ENCODE data around the gene TSTD2. TPM values are rescaled to one million over a fixed set of nuclear protein-coding genes. Genes with fewer than 3 reads are reported as not detected.
A peak's percentile ranks its signal among the peaks of the same experiment; 100 is the strongest.
"Not testable (repeated sequence)": the region's sequence is repeated elsewhere in the genome, so short reads cannot be mapped to it uniquely, and the experiment has no call there.

TSTD2 gene
- total RNA-seq, 2 experiments from 2014 or later = 10.3 to 13.4 TPM

GRCh38 chr9:97601228-97601898 lies 31.8 kb downstream of the TSTD2 start:
- intact Hi-C loops (cut with micrococcal nuclease) = no loop called here
- Mint-ChIP-seq H3K36me3 (peaks cover 16% of the 10 kb centered on the region), H3K4me1 (ENCODE audit: low read depth) (peaks cover 6% of the 10 kb centered on the region), H3K27me3 (no peaks in the 10 kb centered on the region), H3K4me3 (no peak overlapping the region), H3K27ac (no peak overlapping the region), H3K9me3 (no peaks in the 10 kb centered on the region)
- ChIA-PET CTCF (interaction anchor here (1.5 to 10.1 kb wide), 3 partner anchors 14 to 190 kb away, joined by 3 to 225 read pairs (median 3); no protein-coding TSS in a partner anchor), POLR2A (no interaction called here)
- DNase-seq = no peak

- Mint-ChIP-seq H3K27me3 (no peaks in the 10 kb centered on the region), H3K27ac (no peak overlapping the region), H3K36me3 (peaks cover 11% of the 10 kb centered on the region), H3K4me3 (no peak overlapping the region), H3K4me1 (ENCODE audit: low read depth) (peaks cover 6% of the 10 kb centered on the region), H3K9me3 (no peaks in the 10 kb centered on the region)
- intact Hi-C loops (cut with micrococcal nuclease) = no loop called here
- no peak for DNase-seq
- ChIA-PET CTCF (interaction anchor here (1.5 to 10.1 kb wide), 4 partner anchors 15 to 743 kb away, joined by 3 to 225 read pairs (median 12); no protein-coding TSS in a partner anchor), POLR2A (no interaction called here)
Observed at GRCh38 chr9:97600531-97601227, 32.5 kb downstream of the TSTD2 start.

GRCh38 chr9:97599314-97599846 lies 33.8 kb downstream of the TSTD2 start:
- H3K27me3 Mint-ChIP-seq = no peaks in the 10 kb centered on the region
- no peak overlapping the region for H3K27ac Mint-ChIP-seq
- peaks cover 6% of the 10 kb centered on the region for H3K4me1 Mint-ChIP-seq (ENCODE audit: low read depth)
- peaks cover 8% of the 10 kb centered on the region for H3K36me3 Mint-ChIP-seq
- ChIA-PET POLR2A (no interaction called here), CTCF (interaction anchor here (0.7 to 10.1 kb wide), 54 partner anchors 9 to 745 kb away, joined by 3 to 225 read pairs (median 6); partner anchors contain the start of genes NCBP1, TDRD7, TMOD1 and TSTD2)
- no peaks in the 10 kb centered on the region for H3K9me3 Mint-ChIP-seq
- intact Hi-C loops (cut with micrococcal nuclease) = loop anchor here (2.0 to 10.0 kb wide), 3 partner anchors 95 to 743 kb away; partner anchors contain the start of gene TMOD1
- DNase-seq = no peak
- H3K4me3 Mint-ChIP-seq = no peak overlapping the region

GRCh38 chr9:97598461-97599288 lies 34.5 kb downstream of the TSTD2 start:
- DNase-seq = peak; percentile 77
- peaks cover 8% of the 10 kb centered on the region for H3K36me3 Mint-ChIP-seq
- peaks cover 6% of the 10 kb centered on the region for H3K4me1 Mint-ChIP-seq (ENCODE audit: low read depth)
- no peak overlapping the region for H3K27ac Mint-ChIP-seq
- ChIA-PET POLR2A (interaction anchor here (0.8 kb wide), 1 partner anchor 129 kb away, joined by 3 read pairs; no protein-coding TSS in a partner anchor), CTCF (interaction anchor here (0.6 to 10.1 kb wide), 66 partner anchors 8 to 744 kb away, joined by 3 to 225 read pairs (median 5); partner anchors contain the start of genes NCBP1, TDRD7, TMOD1 and TSTD2)
- H3K9me3 Mint-ChIP-seq = no peaks in the 10 kb centered on the region
- intact Hi-C loops (cut with micrococcal nuclease) = loop anchor here (1.0 to 10.0 kb wide), 5 partner anchors 94 to 742 kb away; partner anchors contain the start of genes TDRD7 and TMOD1
- no peak overlapping the region for H3K4me3 Mint-ChIP-seq
- H3K27me3 Mint-ChIP-seq = no peaks in the 10 kb centered on the region

GRCh38 chr9:97596906-97597305 lies 36.3 kb downstream of the TSTD2 start:
- Mint-ChIP-seq H3K27me3 (no peaks in the 10 kb centered on the region), H3K4me3 (no peak overlapping the region), H3K4me1 (ENCODE audit: low read depth) (peaks cover 6% of the 10 kb centered on the region), H3K27ac (no peak overlapping the region), H3K9me3 (no peaks in the 10 kb centered on the region), H3K36me3 (peaks cover 2% of the 10 kb centered on the region)
- intact Hi-C loops (cut with micrococcal nuclease) = loop anchor here (5.0 to 10.0 kb wide), 2 partner anchors 92 to 210 kb away; partner anchors contain the start of gene TMOD1
- ChIA-PET POLR2A (no interaction called here), CTCF (interaction anchor here (1.9 to 10.1 kb wide), 5 partner anchors 18 to 740 kb away, joined by 4 to 225 read pairs (median 64); partner anchors contain the start of gene TDRD7)
- no peak for DNase-seq

GRCh38 chr9:97594381-97594921 lies 38.7 kb downstream of the TSTD2 start:
- DNase-seq = no peak
- intact Hi-C loops (cut with micrococcal nuclease) = loop anchor here (10.0 kb wide), 1 partner anchor 90 kb away; the partner anchor contains the start of gene TMOD1
- POLR2A ChIA-PET = no interaction called here
- Mint-ChIP-seq H3K4me1 (ENCODE audit: low read depth) (peaks cover 6% of the 10 kb centered on the region), H3K9me3 (no peaks in the 10 kb centered on the region), H3K36me3 (peaks cover 2% of the 10 kb centered on the region), H3K27ac (no peak overlapping the region), H3K4me3 (no peak overlapping the region), H3K27me3 (peaks cover 3% of the 10 kb centered on the region)
- CTCF ChIA-PET = interaction anchor here (0.9 to 10.1 kb wide), 3 partner anchors 21 to 126 kb away, joined by 3 to 225 read pairs (median 12); no protein-coding TSS in a partner anchor

GRCh38 chr9:97593960-97594359 lies 39.2 kb downstream of the TSTD2 start:
- DNase-seq = no peak
- Mint-ChIP-seq H3K27ac (no peak overlapping the region), H3K9me3 (no peaks in the 10 kb centered on the region), H3K4me3 (no peak overlapping the region), H3K27me3 (peaks cover 3% of the 10 kb centered on the region), H3K4me1 (ENCODE audit: low read depth) (peaks cover 6% of the 10 kb centered on the region), H3K36me3 (peaks cover 2% of the 10 kb centered on the region)
- intact Hi-C loops (cut with micrococcal nuclease) = loop anchor here (10.0 kb wide), 1 partner anchor 89 kb away; the partner anchor contains the start of gene TMOD1
- POLR2A ChIA-PET = no interaction called here
- CTCF ChIA-PET = interaction anchor here (0.9 to 10.1 kb wide), 3 partner anchors 22 to 125 kb away, joined by 3 to 225 read pairs (median 12); no protein-coding TSS in a partner anchor

GRCh38 chr9:97592126-97592525 lies 41.0 kb downstream of the TSTD2 start:
- H3K36me3 Mint-ChIP-seq = peaks cover 5% of the 10 kb centered on the region
- no peaks in the 10 kb centered on the region for H3K4me1 Mint-ChIP-seq (ENCODE audit: low read depth)
- ChIA-PET POLR2A (no interaction called here), CTCF (no interaction called here)
- no peak for DNase-seq
- H3K4me3 Mint-ChIP-seq = no peak overlapping the region
- H3K9me3 Mint-ChIP-seq = peaks cover 2% of the 10 kb centered on the region
- H3K27ac Mint-ChIP-seq = no peak overlapping the region
- intact Hi-C loops (cut with micrococcal nuclease) = loop anchor here (10.0 kb wide), 1 partner anchor 87 kb away; the partner anchor contains the start of gene TMOD1
- H3K27me3 Mint-ChIP-seq = peaks cover 9% of the 10 kb centered on the region

- ChIA-PET CTCF (no interaction called here), POLR2A (no interaction called here)
- no peak for DNase-seq
- Mint-ChIP-seq H3K27me3 (peaks cover 9% of the 10 kb centered on the region), H3K9me3 (peaks cover 7% of the 10 kb centered on the region), H3K4me3 (no peak overlapping the region), H3K4me1 (ENCODE audit: low read depth) (no peaks in the 10 kb centered on the region), H3K36me3 (peaks cover 7% of the 10 kb centered on the region), H3K27ac (no peak overlapping the region)
- intact Hi-C loops (cut with micrococcal nuclease) = loop anchor here (10.0 kb wide), 1 partner anchor 87 kb away; the partner anchor contains the start of gene TMOD1
Observed at GRCh38 chr9:97591535-97591934, 41.6 kb downstream of the TSTD2 start.

- H3K27ac Mint-ChIP-seq; H3K4me3 Mint-ChIP-seq; H3K36me3 Mint-ChIP-seq; H3K4me1 Mint-ChIP-seq (ENCODE audit: low read depth); H3K27me3 Mint-ChIP-seq; POLR2A ChIA-PET; intact Hi-C loops (cut with micrococcal nuclease); DNase-seq; H3K9me3 Mint-ChIP-seq: not testable (repeated sequence)
- CTCF ChIA-PET = interaction anchor here (1.6 kb wide), 1 partner anchor 12 kb away, joined by 8 read pairs; no protein-coding TSS in a partner anchor
Observed at GRCh38 chr9:97586909-97587308, 46.3 kb downstream of the TSTD2 start.

GRCh38 chr9:97584778-97585177 lies 48.4 kb downstream of the TSTD2 start:
- H3K4me3 Mint-ChIP-seq; H3K9me3 Mint-ChIP-seq; H3K27me3 Mint-ChIP-seq; CTCF ChIA-PET; DNase-seq; H3K27ac Mint-ChIP-seq; H3K4me1 Mint-ChIP-seq (ENCODE audit: low read depth); H3K36me3 Mint-ChIP-seq; intact Hi-C loops (cut with micrococcal nuclease); POLR2A ChIA-PET: not testable (repeated sequence)
